ENCODE results near the gene ARMC2. TPM values are rescaled to one million over a fixed set of nuclear protein-coding genes. Genes with fewer than 3 reads are reported as not detected.

The ARMC2 gene
- total and polyA plus RNA-seq, 2 experiments from 2014 or later, result 2.7 to 4.4 TPM

DNA sequence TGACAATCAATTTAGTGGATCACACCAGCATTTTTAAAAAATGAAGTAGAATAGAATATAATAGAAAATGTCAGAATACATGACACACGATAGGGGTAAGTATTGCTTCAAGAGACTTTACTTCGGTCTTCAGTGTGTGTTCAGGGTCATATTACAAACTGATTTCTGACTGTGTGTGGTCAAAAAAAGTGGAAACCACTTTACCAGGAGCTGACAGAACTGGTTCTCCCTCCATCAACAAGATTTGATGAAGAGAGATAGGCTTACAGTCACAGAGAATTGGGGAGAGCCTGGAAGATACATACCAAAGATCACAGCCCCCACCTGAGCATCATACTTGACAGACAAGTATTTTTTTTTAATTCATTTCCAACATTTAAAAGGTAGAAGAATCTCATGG is 21.7 kb downstream of the ARMC2 start:
- no peaks in the 10 kb centered on the region for H4K20me1 ChIP-seq (replicated peaks; ENCODE audit: insufficient read depth)
- TF ChIP-seq, protein P1, sequence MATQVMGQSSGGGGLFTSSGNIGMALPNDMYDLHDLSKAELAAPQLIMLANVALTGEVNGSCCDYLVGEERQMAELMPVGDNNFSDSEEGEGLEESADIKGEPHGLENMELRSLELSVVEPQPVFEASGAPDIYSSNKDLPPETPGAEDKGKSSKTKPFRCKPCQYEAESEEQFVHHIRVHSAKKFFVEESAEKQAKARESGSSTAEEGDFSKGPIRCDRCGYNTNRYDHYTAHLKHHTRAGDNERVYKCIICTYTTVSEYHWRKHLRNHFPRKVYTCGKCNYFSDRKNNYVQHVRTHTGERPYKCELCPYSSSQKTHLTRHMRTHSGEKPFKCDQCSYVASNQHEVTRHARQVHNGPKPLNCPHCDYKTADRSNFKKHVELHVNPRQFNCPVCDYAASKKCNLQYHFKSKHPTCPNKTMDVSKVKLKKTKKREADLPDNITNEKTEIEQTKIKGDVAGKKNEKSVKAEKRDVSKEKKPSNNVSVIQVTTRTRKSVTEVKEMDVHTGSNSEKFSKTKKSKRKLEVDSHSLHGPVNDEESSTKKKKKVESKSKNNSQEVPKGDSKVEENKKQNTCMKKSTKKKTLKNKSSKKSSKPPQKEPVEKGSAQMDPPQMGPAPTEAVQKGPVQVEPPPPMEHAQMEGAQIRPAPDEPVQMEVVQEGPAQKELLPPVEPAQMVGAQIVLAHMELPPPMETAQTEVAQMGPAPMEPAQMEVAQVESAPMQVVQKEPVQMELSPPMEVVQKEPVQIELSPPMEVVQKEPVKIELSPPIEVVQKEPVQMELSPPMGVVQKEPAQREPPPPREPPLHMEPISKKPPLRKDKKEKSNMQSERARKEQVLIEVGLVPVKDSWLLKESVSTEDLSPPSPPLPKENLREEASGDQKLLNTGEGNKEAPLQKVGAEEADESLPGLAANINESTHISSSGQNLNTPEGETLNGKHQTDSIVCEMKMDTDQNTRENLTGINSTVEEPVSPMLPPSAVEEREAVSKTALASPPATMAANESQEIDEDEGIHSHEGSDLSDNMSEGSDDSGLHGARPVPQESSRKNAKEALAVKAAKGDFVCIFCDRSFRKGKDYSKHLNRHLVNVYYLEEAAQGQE (IDR thresholded peaks at IDR 0.05; ENCODE audit: unreplicated experiment), result no peak
- TF ChIP-seq JUNB (IDR thresholded peaks at IDR 0.05; ENCODE audit: unreplicated experiment), result no peak
- no peak for TF ChIP-seq ZNF331 (CRISPR knock-in tag; IDR thresholded peaks at IDR 0.05; ENCODE audit: low read depth)
- no peak for TF ChIP-seq EZH2 (IDR thresholded peaks at IDR 0.05; ENCODE audit: low read depth, unreplicated experiment)
- TF ChIP-seq, protein P2, sequence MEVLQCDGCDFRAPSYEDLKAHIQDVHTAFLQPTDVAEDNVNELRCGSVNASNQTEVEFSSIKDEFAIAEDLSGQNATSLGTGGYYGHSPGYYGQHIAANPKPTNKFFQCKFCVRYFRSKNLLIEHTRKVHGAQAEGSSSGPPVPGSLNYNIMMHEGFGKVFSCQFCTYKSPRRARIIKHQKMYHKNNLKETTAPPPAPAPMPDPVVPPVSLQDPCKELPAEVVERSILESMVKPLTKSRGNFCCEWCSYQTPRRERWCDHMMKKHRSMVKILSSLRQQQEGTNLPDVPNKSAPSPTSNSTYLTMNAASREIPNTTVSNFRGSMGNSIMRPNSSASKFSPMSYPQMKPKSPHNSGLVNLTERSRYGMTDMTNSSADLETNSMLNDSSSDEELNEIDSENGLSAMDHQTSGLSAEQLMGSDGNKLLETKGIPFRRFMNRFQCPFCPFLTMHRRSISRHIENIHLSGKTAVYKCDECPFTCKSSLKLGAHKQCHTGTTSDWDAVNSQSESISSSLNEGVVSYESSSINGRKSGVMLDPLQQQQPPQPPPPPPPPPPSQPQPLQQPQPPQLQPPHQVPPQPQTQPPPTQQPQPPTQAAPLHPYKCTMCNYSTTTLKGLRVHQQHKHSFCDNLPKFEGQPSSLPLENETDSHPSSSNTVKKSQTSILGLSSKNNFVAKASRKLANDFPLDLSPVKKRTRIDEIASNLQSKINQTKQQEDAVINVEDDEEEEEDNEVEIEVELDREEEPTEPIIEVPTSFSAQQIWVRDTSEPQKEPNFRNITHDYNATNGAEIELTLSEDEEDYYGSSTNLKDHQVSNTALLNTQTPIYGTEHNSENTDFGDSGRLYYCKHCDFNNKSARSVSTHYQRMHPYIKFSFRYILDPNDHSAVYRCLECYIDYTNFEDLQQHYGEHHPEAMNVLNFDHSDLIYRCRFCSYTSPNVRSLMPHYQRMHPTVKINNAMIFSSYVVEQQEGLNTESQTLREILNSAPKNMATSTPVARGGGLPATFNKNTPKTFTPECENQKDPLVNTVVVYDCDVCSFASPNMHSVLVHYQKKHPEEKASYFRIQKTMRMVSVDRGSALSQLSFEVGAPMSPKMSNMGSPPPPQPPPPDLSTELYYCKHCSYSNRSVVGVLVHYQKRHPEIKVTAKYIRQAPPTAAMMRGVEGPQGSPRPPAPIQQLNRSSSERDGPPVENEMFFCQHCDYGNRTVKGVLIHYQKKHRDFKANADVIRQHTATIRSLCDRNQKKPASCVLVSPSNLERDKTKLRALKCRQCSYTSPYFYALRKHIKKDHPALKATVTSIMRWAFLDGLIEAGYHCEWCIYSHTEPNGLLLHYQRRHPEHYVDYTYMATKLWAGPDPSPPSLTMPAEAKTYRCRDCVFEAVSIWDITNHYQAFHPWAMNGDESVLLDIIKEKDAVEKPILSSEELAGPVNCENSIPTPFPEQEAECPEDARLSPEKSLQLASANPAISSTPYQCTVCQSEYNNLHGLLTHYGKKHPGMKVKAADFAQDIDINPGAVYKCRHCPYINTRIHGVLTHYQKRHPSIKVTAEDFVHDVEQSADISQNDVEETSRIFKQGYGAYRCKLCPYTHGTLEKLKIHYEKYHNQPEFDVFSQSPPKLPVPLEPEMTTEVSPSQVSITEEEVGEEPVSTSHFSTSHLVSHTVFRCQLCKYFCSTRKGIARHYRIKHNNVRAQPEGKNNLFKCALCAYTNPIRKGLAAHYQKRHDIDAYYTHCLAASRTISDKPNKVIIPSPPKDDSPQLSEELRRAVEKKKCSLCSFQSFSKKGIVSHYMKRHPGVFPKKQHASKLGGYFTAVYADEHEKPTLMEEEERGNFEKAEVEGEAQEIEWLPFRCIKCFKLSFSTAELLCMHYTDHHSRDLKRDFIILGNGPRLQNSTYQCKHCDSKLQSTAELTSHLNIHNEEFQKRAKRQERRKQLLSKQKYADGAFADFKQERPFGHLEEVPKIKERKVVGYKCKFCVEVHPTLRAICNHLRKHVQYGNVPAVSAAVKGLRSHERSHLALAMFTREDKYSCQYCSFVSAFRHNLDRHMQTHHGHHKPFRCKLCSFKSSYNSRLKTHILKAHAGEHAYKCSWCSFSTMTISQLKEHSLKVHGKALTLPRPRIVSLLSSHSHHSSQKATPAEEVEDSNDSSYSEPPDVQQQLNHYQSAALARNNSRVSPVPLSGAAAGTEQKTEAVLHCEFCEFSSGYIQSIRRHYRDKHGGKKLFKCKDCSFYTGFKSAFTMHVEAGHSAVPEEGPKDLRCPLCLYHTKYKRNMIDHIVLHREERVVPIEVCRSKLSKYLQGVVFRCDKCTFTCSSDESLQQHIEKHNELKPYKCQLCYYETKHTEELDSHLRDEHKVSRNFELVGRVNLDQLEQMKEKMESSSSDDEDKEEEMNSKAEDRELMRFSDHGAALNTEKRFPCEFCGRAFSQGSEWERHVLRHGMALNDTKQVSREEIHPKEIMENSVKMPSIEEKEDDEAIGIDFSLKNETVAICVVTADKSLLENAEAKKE (CRISPR knock-in tag; IDR thresholded peaks at IDR 0.05), result no peak
- no peak for TF ChIP-seq EZH2phosphoT487 (IDR thresholded peaks at IDR 0.05; ENCODE audit: unreplicated experiment)
- TF ChIP-seq NANOG (IDR thresholded peaks at IDR 0.05; ENCODE audit: borderline replicate concordance), result no peak
- TF ChIP-seq, protein P3, sequence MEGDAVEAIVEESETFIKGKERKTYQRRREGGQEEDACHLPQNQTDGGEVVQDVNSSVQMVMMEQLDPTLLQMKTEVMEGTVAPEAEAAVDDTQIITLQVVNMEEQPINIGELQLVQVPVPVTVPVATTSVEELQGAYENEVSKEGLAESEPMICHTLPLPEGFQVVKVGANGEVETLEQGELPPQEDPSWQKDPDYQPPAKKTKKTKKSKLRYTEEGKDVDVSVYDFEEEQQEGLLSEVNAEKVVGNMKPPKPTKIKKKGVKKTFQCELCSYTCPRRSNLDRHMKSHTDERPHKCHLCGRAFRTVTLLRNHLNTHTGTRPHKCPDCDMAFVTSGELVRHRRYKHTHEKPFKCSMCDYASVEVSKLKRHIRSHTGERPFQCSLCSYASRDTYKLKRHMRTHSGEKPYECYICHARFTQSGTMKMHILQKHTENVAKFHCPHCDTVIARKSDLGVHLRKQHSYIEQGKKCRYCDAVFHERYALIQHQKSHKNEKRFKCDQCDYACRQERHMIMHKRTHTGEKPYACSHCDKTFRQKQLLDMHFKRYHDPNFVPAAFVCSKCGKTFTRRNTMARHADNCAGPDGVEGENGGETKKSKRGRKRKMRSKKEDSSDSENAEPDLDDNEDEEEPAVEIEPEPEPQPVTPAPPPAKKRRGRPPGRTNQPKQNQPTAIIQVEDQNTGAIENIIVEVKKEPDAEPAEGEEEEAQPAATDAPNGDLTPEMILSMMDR (conservative IDR thresholded peaks at IDR 0.05; ENCODE audit: low read depth in 2 of 2), result no peak
- TF ChIP-seq, protein P4, sequence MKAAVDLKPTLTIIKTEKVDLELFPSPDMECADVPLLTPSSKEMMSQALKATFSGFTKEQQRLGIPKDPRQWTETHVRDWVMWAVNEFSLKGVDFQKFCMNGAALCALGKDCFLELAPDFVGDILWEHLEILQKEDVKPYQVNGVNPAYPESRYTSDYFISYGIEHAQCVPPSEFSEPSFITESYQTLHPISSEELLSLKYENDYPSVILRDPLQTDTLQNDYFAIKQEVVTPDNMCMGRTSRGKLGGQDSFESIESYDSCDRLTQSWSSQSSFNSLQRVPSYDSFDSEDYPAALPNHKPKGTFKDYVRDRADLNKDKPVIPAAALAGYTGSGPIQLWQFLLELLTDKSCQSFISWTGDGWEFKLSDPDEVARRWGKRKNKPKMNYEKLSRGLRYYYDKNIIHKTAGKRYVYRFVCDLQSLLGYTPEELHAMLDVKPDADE (IDR thresholded peaks at IDR 0.05), result no peak
- no peak for TF ChIP-seq CREB1 (CRISPR knock-in tag; IDR thresholded peaks at IDR 0.05; ENCODE audit: low read depth)
- no peak for TF ChIP-seq STAT1 (IDR thresholded peaks at IDR 0.05; ENCODE audit: unreplicated experiment)
- ATAC-seq, result no peak

More for the DNA sequence above, 21.7 kb downstream of the ARMC2 start:
- Histone ChIP-seq H3K79me2 (replicated peaks; ENCODE audit: insufficient read depth) (no peaks in the 10 kb centered on the region), H3K27ac (ENCODE audit: low read depth) (no peak overlapping the region), H3K27me3 (ENCODE audit: insufficient read depth) (no peaks in the 10 kb centered on the region), H2AFZ (no peak overlapping the region), H3K36me3 (ENCODE audit: insufficient read depth) (no peaks in the 10 kb centered on the region), H3K9me2 (ENCODE audit: insufficient read depth) (no peaks in the 10 kb centered on the region), H3K4me2 (no peak overlapping the region), H3K4me1 (ENCODE audit: insufficient read depth) (peaks cover 11% of the 10 kb centered on the region; the same call in 1 of the 2 replicates), H3K4me3 (no peak overlapping the region), H3F3A (replicated peaks; ENCODE audit: low read depth) (no peaks in the 10 kb centered on the region)
- Mint-ChIP-seq H3K27me3 (ENCODE audit: insufficient read depth, low read depth, poor library complexity) (peaks cover 4% of the 10 kb centered on the region), H3K27ac (0 out of 2 replicates have a peak overlapping the region, but pooled peaks have one; percentile 64), H3K36me3 (ENCODE audit: low read depth) (no peaks in the 10 kb centered on the region), H3K4me3 (no peak overlapping the region), H3K4me1 (peaks cover 41% of the 10 kb centered on the region), H3K9me3 (no peaks in the 10 kb centered on the region)
- DNase-seq (ENCODE audit: low spot score), result no peak

Measured in GM23338 (cell line).